HG02970 (cell line): ENCODE results near the gene HLX.

Experiments
- ATAC-seq: cut with Tn5 transposase; IDR thresholded peaks from one replicate; pipeline ENCODE4 v1.9.1; 2021; ENCODE audit warnings: mild to moderate bottlenecking, moderate library complexity, moderate number of reproducible peaks; ENCODE audit not compliant: unreplicated experiment, low FRiP score

The HLX gene

DNA sequence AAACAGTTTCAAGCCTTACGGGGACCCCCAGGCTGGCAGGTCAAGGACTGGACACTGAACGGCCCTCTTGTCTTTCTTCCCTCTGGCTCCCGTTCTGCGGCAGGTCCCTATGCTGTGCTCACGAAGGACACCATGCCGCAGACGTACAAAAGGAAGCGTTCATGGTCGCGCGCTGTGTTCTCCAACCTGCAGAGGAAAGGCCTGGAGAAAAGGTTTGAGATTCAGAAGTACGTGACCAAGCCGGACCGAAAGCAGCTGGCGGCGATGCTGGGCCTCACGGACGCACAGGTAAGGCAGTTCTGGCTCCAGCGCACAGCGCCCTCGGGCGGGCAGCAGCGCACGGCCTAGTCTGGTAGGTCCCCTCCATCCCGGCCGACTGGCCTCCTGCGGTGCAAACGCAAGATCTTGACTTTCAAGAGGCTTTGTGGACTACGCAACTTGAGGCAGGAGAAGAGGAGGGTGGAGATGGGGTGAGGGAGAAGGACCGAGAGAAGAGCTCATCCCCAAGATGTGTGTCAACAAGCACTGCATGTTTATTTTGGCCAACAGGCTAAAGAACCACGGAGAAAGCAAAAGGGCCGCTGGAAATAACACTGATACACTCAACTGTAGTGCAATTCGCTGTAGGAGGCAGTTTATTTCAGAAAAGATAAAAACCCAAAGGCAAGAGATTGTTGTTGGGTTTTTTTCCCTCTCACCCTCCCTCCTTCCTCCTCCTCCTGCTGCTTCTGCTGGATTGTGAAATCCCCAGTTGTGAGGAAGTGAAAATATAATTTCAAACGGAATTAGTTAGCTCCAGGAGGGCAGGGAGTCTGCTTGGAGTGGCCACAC, 3.0 kb downstream of the HLX start:
- ATAC-seq: no peak

DNA sequence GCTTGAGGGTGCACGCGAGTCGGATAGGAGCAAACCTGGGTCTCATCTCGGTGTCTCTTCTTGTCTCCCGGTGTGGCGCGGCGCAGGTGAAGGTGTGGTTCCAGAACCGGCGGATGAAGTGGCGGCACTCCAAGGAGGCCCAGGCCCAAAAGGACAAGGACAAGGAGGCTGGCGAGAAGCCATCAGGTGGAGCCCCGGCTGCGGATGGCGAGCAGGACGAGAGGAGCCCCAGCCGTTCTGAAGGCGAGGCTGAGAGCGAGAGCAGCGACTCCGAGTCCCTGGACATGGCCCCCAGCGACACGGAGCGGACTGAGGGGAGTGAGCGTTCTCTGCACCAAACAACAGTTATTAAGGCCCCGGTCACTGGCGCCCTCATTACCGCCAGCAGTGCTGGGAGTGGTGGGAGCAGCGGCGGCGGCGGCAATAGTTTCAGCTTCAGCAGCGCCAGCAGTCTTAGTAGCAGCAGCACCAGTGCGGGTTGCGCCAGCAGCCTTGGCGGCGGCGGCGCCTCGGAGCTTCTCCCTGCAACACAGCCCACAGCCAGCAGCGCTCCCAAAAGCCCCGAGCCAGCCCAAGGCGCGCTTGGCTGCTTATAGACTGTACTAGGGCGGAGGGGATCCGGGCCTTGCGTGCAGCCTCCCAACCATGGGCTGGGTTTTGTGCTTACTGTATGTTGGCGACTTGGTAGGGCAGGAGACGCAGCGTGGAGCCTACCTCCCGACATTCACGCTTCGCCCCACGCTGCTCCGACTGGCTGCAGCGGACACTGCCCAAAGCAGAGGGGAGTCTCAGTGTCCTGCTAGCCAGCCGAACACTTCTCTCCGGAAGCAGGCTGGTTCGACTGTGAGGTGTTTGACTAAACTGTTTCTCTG, 5.1 kb downstream of the HLX start:
- ATAC-seq: no peak

DNA sequence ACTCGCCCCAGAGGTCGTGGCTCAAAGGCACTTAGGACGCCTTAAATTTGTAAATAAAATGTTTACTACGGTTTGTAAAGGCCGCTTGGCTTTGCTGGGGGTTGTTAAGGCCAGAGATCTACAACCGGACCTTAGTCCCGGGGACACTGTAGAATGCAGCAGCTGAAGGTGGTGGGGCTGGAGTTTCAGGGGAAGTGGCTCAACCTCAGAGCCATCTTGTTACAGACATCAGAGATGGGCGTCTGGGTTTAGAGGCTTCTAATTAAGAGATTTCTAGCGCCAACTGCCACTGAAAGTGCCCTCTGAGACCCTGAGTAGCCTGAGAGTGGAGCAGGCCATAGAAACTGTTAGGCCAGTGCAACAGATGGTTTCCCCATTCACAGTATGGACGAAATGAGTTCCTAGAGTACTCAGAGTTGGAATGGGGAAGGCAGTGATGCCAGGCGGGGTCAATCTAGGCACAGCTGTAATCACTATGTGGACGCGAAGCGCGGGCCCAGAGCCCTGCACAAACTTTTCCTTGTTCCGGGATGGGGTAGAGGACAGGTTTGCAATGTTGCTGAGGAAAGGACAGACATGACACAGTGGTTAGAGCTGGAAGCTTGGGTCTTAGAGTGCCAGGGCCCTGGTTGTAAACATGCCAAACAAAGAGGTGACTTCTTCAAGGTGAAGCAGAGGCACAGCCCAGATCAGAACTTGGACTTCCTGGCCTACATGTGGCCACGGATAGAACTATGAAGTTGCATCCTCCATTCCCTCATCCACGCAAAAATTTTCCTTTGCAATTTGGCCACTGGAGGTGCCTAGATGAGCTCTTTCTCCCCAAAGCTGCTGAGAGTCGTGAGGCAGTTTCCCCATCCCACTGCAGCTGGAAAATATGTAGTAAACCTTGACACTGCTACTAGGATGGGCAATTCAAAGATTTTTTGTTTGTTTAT, 6.0 kb downstream of the HLX start:
- no peak for ATAC-seq

DNA sequence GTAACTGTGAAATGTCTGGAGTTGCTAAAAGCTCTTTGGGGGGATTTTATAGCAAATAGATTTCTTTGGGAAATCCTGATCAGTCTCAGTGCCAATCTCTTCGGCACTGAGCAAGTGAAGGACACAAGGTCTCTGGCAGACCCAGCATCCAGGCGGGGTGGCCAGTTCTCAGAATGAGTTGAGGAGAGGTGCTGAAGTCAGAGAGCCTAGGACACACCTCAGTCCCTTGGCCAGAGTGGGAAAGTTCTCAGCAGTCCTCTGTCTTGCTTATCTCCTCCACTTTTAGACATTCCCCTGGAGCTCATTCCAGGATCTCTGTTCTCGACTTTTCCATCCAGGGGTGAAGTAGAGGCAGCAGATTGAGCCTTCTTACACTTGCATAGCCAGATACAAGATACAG, 6.7 kb downstream of the HLX start:
- ATAC-seq: no peak

DNA sequence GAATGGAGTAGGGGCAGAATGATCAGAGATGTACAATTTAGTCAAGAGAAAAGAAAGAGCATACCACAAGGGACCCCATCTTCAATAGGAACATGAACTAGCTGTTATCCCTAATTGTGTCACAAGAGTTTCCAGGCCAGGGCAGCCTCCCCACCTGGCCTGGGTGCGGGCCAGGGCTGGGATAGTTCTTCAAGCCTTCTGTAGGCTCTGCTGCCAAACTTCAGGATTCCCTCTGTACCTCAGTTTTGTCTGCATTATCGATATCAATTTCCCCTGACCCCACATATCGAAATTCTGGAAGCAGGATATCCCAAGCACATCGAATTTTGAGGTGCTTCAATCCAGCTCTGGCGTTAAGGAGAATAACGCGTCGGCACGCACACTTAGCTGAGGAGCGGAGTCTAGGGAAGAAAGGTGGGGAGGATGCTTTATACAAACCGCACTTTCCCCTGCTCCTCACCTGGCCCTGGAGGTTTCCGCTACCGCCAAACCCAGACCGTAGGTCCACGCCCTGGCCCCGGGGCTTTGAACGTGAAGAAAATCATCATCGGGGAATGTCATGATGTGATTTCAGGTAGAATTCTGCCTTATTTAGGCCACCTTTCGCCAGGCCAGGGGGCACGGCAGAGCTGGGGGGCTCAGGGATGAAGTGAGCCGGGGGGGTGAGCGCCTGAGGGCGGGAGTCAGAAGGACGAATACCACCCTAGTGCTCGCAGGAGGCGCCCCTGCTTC, 7.4 kb downstream of the HLX start:
- no peak for ATAC-seq

DNA sequence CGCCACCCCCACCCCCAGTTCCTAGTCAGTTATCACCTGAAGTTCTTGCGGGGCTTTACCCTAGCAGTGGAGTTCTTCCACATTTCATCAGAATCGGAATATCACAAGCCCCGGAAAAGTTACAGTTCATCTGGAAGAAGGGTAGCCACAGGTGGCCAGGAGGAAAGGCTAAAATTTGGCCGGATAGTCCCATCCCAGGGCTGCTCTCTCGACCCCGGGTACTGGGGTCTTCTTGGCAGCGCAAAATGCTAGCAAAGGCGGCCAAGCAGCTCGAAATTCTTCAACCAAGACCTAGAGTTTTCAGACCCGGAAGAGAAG, 7.9 kb downstream of the HLX start:
- ATAC-seq: no peak

DNA sequence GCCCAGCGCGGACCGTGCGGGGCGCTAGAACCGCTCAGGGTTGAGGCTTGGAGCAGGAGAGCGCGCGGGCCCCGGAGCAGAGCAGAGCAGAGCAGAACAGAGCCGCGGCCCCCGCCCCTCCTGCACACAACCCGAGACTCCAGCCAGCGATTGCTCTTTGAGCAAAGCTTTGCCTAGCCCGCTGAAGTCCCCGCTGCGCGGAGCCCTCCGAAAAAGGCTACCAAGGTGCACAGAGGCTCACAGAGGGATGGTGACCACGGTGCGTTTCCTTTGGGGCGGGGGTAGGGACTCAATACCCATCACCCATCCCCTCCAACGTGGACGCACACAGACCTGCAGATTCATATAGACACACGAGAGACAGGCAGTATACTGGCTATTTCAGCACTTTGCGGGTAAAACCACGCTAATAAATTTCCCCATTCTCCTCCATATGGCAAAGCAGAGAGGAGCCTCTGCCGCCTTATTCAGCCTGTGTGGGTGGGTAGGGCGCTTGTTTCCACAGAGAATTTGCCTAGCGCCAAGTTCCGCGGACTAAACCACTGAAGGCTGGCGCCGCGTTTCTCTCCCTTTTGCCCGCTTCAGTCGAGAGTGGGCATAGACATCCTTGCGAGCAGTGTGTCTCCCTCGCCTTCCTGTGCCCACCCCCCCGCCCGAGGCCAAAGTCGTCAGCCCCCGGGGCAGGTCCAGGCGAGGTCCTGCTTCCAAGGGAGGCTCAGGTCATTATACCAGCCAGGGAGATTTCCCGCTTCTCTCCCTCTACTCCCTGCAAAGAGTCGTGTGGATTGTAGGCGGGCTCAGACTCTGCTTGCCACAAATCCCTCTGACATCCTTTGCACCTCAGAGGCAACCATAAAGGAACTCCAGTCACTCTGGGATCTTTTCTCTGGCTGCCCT, 8.5 kb downstream of the HLX start:
- ATAC-seq: no peak

DNA sequence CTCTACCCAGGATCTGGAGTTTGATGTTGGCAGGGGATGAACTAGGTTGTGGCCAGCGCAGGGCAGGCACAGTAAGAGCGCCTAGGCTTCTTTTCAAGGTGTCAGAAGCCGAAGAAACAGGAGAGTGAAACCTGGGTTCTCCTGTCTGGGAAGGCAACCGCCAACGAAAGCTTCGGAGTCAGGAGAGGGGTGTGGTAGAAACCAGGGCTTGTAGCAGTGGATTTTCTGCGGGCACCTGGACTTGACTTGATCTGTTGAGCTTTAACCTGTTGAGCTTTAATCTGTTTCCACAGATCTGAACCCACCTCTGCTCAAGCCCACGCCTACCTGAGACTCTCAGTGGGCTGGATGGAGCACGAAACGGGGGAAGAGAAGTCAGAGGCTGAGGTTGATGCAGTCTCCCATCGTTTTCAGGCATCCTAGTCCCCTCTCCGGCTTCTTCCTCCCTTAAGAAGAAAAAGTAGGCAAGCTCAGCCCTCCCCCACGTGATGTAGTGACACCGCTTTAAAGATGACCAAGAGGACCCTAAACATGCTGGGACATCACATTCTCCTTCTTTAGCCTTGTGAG, 9.3 kb downstream of the HLX start:
- ATAC-seq: no peak

DNA sequence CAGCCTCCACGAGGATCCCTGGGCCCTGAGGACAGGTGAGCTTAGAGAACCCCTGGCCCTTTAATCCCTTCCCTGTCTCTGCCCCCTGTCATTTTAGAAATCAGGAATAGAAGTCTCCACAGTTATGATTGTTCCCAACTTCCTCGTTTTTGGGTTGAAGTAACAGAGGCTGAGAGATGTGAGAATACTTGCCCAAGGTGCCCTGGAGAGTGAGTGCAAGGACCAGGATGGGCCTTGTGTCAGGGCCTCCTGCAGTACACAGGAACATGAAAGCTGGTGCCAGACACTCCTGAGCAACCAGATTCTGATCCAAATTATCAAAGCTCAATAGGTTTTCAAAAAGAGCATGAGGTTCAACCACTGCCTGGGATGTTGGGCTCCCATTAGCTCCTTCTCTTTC, 10.1 kb downstream of the HLX start:
- ATAC-seq: no peak

DNA sequence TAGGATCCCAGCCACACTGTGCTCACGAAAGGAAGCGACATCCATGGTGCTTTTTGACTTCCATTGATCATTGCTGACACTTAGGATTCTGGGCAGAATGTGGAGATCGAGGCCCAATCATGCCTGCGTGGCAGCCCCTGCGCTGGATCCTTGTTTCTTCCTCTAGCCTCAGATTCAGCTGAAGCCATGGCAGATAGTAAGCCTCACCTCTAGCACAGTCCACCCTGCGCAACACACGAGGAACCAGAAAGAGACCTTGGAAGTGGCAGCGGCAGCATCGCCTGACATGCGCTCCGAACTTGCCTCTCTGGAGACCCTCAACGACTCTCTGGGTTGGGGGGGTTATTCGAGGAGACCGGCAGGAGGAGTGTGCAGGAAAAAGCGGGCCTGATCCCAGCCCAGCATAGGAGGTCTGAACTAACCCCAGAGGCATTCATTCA, 10.6 kb downstream of the HLX start:
- ATAC-seq: no peak

DNA sequence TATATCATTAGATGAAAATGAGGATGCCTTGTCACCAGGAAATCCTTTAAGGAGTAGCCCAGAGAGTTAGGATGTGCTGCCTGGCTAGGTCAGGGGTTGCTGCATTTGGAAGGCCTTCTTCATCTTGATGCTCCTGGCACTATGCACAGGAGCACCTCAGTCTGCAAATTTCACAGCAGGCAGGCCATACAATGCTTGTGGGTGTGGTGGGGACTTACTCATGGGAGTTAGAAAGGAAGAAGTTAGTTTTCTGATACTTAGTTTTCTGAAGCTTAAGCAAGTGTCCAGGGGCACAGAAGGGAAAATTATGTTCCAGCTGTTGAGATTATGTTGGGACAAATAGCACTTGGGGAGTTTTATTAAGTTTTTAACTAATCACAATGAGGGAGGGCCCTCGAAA, 11.4 kb downstream of the HLX start:
- ATAC-seq: no peak

DNA sequence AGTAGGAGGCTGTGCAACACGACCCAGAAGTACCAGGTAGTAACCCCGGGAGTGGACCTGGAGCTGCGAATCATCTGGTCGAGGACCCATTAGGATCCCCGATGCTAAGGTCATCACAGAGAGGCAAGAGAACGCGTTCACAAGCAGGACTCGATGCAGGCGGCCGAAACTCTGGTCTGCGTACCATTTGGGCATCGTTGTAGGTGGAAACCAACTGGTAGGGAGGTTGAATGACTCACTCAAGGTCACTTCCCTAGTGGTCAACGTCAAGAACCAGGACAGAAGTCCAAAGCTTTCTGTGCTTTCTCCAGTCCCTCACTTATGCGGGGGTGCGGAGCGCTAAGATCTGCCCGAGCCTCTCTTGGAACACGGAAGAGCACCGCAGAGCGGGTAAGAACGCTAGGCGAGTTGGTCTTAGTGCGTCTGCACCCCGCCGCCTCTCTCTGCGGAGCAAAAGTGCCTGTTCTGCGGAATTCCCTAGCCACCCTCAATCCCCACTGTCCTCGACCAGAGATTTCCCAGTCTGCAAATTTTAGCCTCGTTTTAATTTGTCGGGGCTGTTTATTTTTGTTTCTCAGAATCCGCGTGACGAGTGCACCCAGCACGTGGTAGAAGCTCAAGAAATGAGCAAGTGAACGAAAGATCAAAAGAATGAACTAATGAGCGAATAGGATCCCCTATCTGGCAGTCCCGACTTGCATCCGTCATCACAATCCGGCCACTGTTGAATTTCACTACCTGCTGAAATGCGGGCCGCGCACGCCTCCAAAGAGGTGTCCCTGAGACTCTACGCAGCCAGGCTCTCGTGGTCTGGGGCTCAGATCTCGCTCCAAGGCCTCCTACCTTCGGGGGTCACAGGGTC, 12.2 kb downstream of the HLX start:
- ATAC-seq: no peak

DNA sequence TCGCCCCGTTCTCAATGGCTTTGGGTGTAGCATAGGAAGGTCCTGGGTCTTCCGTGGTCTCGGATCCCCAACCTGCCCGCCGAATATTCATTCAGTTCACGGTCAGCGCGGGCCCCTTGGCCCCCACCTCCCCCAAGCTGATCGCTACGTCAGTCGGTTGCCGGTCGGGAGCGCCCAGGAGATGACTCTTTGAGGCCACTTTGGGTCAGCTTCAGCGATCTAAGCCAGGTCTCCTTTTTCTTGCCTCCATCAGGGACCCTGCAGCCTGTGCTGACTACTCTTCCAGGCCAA, 12.8 kb downstream of the HLX start:
- ATAC-seq: no peak

DNA sequence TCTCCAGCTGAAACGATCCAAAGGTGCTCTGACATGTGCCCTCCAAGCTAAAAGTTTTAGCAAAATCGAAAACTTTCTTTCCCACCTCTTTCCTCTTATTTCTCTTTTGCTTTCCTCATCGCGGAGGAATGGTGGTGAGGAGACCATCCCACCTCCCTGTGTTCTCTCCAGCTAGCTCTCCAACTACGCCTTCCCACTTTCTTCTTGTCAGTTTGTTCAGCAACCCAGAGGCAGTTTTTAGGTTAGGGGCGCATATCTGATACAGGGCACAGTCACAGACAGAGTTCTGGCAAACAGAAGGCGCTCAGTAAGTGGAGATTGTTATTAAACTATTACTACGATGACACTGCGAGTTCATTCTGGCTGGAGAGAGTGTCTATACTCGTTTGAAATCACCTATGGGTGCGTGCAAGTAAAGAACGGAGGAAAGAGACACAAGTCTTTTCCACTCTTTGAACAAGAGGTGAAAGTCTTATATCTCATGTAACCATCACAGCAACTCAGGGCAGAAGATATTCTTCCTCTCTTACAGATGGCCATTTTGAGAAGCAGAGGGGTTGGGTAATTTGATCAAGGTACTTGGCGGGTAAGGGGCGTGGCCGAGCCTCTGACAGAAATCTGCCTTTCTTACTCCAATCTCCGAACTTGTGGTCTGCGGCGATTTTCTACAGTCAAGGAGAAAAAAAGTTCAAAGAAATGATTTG, 13.9 kb downstream of the HLX start:
- no peak for ATAC-seq

DNA sequence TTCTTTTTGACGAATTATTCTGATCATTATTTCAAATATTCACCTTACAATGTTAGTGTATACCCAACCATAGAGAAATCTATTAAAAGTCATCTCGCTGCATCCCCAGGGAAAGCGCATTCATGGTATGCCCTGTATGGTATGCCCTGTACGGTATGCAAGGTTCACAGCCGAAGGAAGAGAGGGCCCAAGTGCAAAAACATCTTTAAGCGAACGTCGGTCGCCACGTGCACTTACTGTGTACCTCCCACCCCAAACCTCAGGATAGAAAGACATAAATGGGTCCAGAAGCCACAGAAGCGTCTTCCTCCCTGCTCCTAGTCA, 14.4 kb downstream of the HLX start:
- ATAC-seq: no peak

DNA sequence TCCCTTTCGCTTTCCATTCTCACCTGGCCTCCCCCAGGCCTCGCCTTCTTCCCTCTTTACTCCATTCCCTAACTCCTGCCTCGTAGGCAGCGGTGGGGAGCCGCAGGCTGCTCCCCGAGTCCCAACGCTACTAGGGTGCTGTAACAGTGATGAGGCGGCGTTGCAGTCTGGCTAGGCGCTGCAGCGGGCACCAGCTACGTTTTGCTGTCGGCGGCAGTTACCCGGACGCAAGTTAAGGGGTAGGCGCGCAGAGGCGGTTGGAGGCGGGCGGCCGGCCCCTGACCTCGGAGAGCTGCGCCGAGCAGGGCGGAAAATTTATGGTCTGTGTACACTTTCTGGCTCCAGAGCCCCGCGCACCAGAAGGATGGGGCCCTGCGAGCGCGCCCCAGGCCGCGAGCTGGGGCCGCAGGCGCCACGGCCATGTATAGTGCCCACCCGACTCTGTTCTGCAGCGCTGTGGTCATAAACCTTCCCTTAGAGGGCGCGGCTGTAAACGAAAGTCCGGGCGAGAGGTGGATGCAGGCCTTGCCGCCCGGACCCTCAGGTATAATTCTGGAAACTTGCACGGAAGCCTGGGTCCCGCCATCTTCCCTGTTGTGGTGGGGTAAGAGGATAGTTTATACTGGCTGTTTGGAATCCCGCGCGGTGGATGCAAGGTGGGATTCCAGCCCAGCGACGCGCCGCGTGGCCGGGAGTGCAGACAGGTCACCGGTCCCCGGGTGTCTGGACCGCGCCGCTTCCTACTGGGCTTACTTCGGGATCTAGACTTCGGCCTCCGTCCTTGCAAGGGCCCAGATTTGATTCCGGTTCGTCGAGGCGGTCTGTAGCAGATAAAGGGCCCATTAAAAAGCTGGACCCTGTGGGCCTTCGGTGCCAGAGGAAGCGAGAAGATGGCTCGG, 15.0 kb downstream of the HLX start:
- no peak for ATAC-seq

DNA sequence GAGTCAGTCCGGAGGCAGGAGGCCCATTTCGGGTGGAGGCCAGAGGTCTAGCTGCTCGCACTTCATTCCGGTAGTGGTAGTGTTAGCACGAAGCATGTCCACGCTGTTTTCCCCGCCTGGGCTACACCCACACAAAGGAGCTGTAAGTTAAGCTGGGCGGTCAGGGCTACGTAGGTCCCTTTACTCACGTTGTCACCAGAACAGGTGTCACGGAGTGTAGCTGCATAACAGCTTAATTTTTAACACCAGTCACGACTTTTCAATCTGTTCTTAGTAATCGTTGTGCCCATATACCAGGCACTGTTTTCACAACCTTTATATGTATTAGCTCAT, 15.6 kb downstream of the HLX start:
- no peak for ATAC-seq
